Progenitor cell of endocrine pancreas (in vitro differentiated cells): ENCODE data around the gene RHNO1. TPM values are rescaled to one million over a fixed set of nuclear protein-coding genes. Genes with fewer than 3 reads are reported as not detected.

Source experiments
- DNase-seq: peaks from one replicate; pipeline ENCODE4 v3.0.0; 2021; ENCODE audit warnings: low spot score; ENCODE audit not compliant: unreplicated experiment
- H3K27ac Mint-ChIP-seq: 2 replicates; pipeline ENCODE4 v1.8.0; 2021; ENCODE audit warnings: mild to moderate bottlenecking, moderate library complexity, mixed read lengths
- H3K27me3 Mint-ChIP-seq: 2 replicates; pipeline ENCODE4 v1.8.0; 2021; ENCODE audit warnings: mixed read lengths
- H3K36me3 Mint-ChIP-seq: 2 replicates; pipeline ENCODE4 v1.8.0; 2022; ENCODE audit warnings: mixed read lengths; ENCODE audit not compliant: insufficient read depth
- H3K4me1 Mint-ChIP-seq: 2 replicates; pipeline ENCODE4 v1.8.0; 2021; ENCODE audit warnings: low read depth, mixed read lengths
- H3K4me3 Mint-ChIP-seq: 2 replicates; pipeline ENCODE4 v1.8.0; 2021; ENCODE audit warnings: low read depth, mild to moderate bottlenecking, moderate library complexity, mixed read lengths
- H3K9me3 Mint-ChIP-seq: 2 replicates; pipeline ENCODE4 v1.8.0; 2021; ENCODE audit warnings: low read depth, mixed read lengths
- total RNA-seq: library from RNA; stranded (reverse); gene quantifications from 2 replicates; pipeline ENCODE4 v1.2.1, GENCODE V29; 2021
- TF ChIP-seq, protein P1 (sequence below): fragments of 200-600 bp; sonication (generic); IDR thresholded peaks from one replicate; pipeline ENCODE4 v1.5.0; 2021; ENCODE audit warnings: antibody characterized with exemption, mild to moderate bottlenecking; ENCODE audit not compliant: unreplicated experiment

The RHNO1 gene
- total RNA-seq, 1 donor from 2014 or later: 57.7 TPM

- TF ChIP-seq, protein P1, sequence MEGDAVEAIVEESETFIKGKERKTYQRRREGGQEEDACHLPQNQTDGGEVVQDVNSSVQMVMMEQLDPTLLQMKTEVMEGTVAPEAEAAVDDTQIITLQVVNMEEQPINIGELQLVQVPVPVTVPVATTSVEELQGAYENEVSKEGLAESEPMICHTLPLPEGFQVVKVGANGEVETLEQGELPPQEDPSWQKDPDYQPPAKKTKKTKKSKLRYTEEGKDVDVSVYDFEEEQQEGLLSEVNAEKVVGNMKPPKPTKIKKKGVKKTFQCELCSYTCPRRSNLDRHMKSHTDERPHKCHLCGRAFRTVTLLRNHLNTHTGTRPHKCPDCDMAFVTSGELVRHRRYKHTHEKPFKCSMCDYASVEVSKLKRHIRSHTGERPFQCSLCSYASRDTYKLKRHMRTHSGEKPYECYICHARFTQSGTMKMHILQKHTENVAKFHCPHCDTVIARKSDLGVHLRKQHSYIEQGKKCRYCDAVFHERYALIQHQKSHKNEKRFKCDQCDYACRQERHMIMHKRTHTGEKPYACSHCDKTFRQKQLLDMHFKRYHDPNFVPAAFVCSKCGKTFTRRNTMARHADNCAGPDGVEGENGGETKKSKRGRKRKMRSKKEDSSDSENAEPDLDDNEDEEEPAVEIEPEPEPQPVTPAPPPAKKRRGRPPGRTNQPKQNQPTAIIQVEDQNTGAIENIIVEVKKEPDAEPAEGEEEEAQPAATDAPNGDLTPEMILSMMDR: no peak
- Mint-ChIP-seq H3K4me3 (no peak overlapping the region), H3K27ac (no peak overlapping the region), H3K4me1 (peaks cover 8% of the 10 kb centered on the region), H3K27me3 (no peaks in the 10 kb centered on the region), H3K36me3 (peaks cover 2% of the 10 kb centered on the region), H3K9me3 (no peaks in the 10 kb centered on the region)
- DNase-seq: no peak
Observed at GRCh38 chr12:2904260-2904659, 27.2 kb downstream of the RHNO1 start.

GRCh38 chr12:2912216-2912575, 35.2 kb downstream of the RHNO1 start:
- Mint-ChIP-seq H3K9me3 (no peaks in the 10 kb centered on the region), H3K27me3 (no peaks in the 10 kb centered on the region), H3K27ac (no peak overlapping the region), H3K36me3 (peaks cover 40% of the 10 kb centered on the region), H3K4me1 (peaks cover 4% of the 10 kb centered on the region), H3K4me3 (no peak overlapping the region)
- no peak for DNase-seq
- TF ChIP-seq, protein P1: no peak

DNA sequence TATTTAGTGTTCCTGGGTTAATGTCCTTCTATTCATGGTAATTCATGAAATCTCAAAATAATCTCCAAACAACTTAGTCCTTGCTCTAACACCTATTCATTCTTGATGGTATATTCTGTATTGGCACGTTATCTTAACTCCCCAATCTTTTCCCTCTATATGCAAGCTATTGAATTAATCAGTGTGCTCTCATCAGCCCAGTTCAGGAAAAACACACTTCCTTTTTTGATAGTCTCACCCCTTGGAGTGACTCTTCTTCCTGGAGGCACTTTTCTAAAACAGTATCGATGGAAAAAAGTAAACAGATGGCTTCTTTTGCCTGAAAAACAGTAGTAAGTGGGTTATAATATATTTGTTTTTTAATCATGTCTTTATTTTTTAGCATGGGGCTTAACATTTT, 42.2 kb downstream of the RHNO1 start:
- Mint-ChIP-seq H3K27ac (no peak overlapping the region), H3K4me1 (no peaks in the 10 kb centered on the region), H3K36me3 (peaks cover 32% of the 10 kb centered on the region), H3K4me3 (no peak overlapping the region), H3K9me3 (no peaks in the 10 kb centered on the region), H3K27me3 (no peaks in the 10 kb centered on the region)
- TF ChIP-seq, protein P1: no peak
- DNase-seq: no peak

DNA sequence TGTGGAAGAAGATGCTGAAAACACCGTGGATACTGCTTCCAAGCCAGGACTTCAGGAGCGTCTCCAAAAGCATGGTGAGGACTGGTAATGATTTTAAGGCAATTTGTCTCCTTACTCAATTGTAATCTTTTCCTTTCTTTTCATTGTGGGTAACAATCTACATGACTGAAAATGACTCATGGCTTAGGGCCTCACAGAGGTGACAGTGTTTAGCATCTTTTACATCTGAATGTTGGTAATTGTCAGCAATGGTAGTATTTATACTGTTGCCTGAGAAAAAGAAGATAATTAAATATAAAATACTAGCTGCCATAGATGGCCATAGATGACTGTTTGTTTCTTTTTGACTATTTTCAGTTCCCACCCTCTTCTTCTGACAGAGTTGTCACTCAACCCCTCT, 45.3 kb downstream of the RHNO1 start:
- H3K4me3 Mint-ChIP-seq: no peak overlapping the region
- H3K27ac Mint-ChIP-seq: no peak overlapping the region
- TF ChIP-seq, protein P1: no peak
- no peaks in the 10 kb centered on the region for H3K9me3 Mint-ChIP-seq
- no peaks in the 10 kb centered on the region for H3K27me3 Mint-ChIP-seq
- DNase-seq: no peak
- H3K36me3 Mint-ChIP-seq: peaks cover 24% of the 10 kb centered on the region
- H3K4me1 Mint-ChIP-seq: no peaks in the 10 kb centered on the region

- H3K4me1 Mint-ChIP-seq: no peaks in the 10 kb centered on the region
- DNase-seq: no peak
- H3K9me3 Mint-ChIP-seq: no peaks in the 10 kb centered on the region
- H3K27ac Mint-ChIP-seq: no peak overlapping the region
- no peaks in the 10 kb centered on the region for H3K27me3 Mint-ChIP-seq
- H3K4me3 Mint-ChIP-seq: no peak overlapping the region
- TF ChIP-seq, protein P1: no peak
- H3K36me3 Mint-ChIP-seq: peaks cover 26% of the 10 kb centered on the region
Observed at GRCh38 chr12:2923057-2923456, 46.0 kb downstream of the RHNO1 start.
